GM12878 (cell line): ENCODE measurements around the gene KDM5C. TPM values are rescaled to one million over a fixed set of nuclear protein-coding genes. Genes with fewer than 3 reads are reported as not detected.

Experiments
- DPF2 ChIP-seq: fragments of 450-650 bp; IDR thresholded peaks from 2 replicates; pipeline ENCODE4 v1.6.1; 2017; ENCODE audit warnings: mild to moderate bottlenecking
- MXI1 ChIP-seq: fragments of 150-350 bp; IDR thresholded peaks from 2 replicates; pipeline ENCODE4 v1.6.1; 2011; ENCODE audit warnings: low read depth, mild to moderate bottlenecking, inconsistent platforms, low read length, improper control_type of control experiment
- NBN ChIP-seq: fragments of 450-650 bp; IDR thresholded peaks from 2 replicates; pipeline ENCODE4 v1.6.1; 2016
- RAD51 ChIP-seq: fragments of 450-650 bp; IDR thresholded peaks from 2 replicates; pipeline ENCODE4 v1.6.1; 2016; ENCODE audit warnings: moderate library complexity, mild to moderate bottlenecking, inconsistent platforms
- RCOR1 ChIP-seq: conservative IDR thresholded peaks from 2 replicates; pipeline ENCODE4 v1.6.1; 2012; ENCODE audit warnings: low read depth, low read length, improper control_type of control experiment
- SP1 ChIP-seq: IDR thresholded peaks from one replicate; pipeline ENCODE4 v1.6.1; 2011; ENCODE audit warnings: low read depth, low read length
- ZNF24 ChIP-seq: fragments of 450-650 bp; IDR thresholded peaks from 2 replicates; pipeline ENCODE4 v1.6.1; 2017; ENCODE audit warnings: antibody characterized with exemption, mild to moderate bottlenecking
- ZZZ3 ChIP-seq: IDR thresholded peaks from 2 replicates; pipeline ENCODE4 v1.6.1; 2011; ENCODE audit warnings: low read depth; ENCODE audit not compliant: control insufficient read depth, insufficient read length
- polyA plus RNA-seq, 11 experiments: library from polyadenylated mRNA; depleted of rRNA in 4 of 11; unstranded in 6 of 11; stranded (reverse) in 5 of 11; fragments of >200 nt; fragmentation: Nextera tagmentation in 4 of 11; fragmentation: Illumina TruSeq in 1 of 11; extraction: Ambion mirVana in 4 of 11; extraction: Trizol in 1 of 11; gene quantifications; 1 replicate in 1 of 11; 2 replicates in 10 of 11; pipeline versions ENCODE4 v1.2.1 to v1.2.3, GENCODE V29; 2011 to 2016; ENCODE audit warnings: inconsistent platforms in 2 of 11, missing spikeins in 2 of 11, low read depth in 1 of 11
- total RNA-seq, 4 experiments: library from RNA; depleted of rRNA in 3 of 4; stranded (reverse); fragments of >200 nt in 3 of 4; fragmentation: Illumina TruSeq in 1 of 4; extraction: Trizol in 1 of 4; gene quantifications; 2 replicates each; pipeline versions ENCODE4 v1.2.1 to v1.2.3, GENCODE V29; 2013 to 2021
- TF ChIP-seq, protein P1 (sequence below): fragments of 450-650 bp; IDR thresholded peaks from 2 replicates; pipeline ENCODE4 v1.6.1; 2017; ENCODE audit warnings: antibody characterized with exemption, mild to moderate bottlenecking, moderate library complexity
- TF ChIP-seq, protein P2 (sequence below): fragments of 450-650 bp; formaldehyde crosslinking; IDR thresholded peaks from 2 replicates; pipeline ENCODE4 v1.4.0; 2020; ENCODE audit warnings: mild to moderate bottlenecking, moderate library complexity
- TF ChIP-seq, protein P3 (sequence below): fragments of 450-650 bp; IDR thresholded peaks from 2 replicates; pipeline ENCODE4 v1.6.1; 2014; ENCODE audit warnings: mild to moderate bottlenecking
- TF ChIP-seq, protein P4 (sequence below), 3 experiments: IDR thresholded peaks in 2 of 3; conservative IDR thresholded peaks in 1 of 3; 2 replicates each; pipeline ENCODE4 v1.5.1; 2011; ENCODE audit warnings: low read depth in 3 of 3, low read length in 3 of 3, mild to moderate bottlenecking in 3 of 3, control low read depth in 2 of 3, moderate library complexity in 2 of 3, inconsistent platforms in 1 of 3, mixed read lengths in 1 of 3; ENCODE audit not compliant: control insufficient read depth in 2 of 3, insufficient read depth in 1 of 3; ENCODE audit errors: extremely low read depth in 1 of 3

KDM5C gene
- total and polyA plus RNA-seq, 10 of the 15 experiments (the other 5 are each of a cell fraction or from before 2014, with no cell fraction given): 1.5 to 110 (median 53.0) TPM

DNA sequence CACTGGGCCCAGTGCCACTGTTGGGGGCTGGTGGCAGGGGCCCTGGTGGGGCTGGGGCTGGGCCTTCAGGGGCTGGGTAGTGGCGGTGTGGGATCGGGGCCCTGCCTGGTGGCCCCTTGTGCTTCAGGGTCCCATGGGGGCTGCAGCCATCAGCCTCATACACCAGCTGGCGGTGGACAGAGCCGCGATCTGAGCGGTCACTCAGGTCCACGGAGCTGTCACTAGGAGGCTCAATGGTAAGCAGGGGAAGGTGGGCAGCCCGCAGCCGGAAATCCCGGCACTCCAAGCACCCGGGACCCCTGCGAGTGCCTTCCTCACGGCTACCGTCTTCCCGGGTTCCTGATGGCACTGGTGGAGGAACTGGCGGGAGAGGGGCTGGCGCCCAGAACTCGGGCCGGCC lies 25.5 kb upstream of the KDM5C start (continued):
- TF ChIP-seq, protein P1, sequence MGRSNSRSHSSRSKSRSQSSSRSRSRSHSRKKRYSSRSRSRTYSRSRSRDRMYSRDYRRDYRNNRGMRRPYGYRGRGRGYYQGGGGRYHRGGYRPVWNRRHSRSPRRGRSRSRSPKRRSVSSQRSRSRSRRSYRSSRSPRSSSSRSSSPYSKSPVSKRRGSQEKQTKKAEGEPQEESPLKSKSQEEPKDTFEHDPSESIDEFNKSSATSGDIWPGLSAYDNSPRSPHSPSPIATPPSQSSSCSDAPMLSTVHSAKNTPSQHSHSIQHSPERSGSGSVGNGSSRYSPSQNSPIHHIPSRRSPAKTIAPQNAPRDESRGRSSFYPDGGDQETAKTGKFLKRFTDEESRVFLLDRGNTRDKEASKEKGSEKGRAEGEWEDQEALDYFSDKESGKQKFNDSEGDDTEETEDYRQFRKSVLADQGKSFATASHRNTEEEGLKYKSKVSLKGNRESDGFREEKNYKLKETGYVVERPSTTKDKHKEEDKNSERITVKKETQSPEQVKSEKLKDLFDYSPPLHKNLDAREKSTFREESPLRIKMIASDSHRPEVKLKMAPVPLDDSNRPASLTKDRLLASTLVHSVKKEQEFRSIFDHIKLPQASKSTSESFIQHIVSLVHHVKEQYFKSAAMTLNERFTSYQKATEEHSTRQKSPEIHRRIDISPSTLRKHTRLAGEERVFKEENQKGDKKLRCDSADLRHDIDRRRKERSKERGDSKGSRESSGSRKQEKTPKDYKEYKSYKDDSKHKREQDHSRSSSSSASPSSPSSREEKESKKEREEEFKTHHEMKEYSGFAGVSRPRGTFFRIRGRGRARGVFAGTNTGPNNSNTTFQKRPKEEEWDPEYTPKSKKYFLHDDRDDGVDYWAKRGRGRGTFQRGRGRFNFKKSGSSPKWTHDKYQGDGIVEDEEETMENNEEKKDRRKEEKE: no peak
- TF ChIP-seq ZZZ3: no peak
- TF ChIP-seq MXI1: no peak
- TF ChIP-seq SP1: no peak
- TF ChIP-seq, protein P2, sequence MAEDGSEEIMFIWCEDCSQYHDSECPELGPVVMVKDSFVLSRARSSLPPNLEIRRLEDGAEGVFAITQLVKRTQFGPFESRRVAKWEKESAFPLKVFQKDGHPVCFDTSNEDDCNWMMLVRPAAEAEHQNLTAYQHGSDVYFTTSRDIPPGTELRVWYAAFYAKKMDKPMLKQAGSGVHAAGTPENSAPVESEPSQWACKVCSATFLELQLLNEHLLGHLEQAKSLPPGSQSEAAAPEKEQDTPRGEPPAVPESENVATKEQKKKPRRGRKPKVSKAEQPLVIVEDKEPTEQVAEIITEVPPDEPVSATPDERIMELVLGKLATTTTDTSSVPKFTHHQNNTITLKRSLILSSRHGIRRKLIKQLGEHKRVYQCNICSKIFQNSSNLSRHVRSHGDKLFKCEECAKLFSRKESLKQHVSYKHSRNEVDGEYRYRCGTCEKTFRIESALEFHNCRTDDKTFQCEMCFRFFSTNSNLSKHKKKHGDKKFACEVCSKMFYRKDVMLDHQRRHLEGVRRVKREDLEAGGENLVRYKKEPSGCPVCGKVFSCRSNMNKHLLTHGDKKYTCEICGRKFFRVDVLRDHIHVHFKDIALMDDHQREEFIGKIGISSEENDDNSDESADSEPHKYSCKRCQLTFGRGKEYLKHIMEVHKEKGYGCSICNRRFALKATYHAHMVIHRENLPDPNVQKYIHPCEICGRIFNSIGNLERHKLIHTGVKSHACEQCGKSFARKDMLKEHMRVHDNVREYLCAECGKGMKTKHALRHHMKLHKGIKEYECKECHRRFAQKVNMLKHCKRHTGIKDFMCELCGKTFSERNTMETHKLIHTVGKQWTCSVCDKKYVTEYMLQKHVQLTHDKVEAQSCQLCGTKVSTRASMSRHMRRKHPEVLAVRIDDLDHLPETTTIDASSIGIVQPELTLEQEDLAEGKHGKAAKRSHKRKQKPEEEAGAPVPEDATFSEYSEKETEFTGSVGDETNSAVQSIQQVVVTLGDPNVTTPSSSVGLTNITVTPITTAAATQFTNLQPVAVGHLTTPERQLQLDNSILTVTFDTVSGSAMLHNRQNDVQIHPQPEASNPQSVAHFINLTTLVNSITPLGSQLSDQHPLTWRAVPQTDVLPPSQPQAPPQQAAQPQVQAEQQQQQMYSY (CRISPR knock-in tag): no peak
- TF ChIP-seq, protein P3, sequence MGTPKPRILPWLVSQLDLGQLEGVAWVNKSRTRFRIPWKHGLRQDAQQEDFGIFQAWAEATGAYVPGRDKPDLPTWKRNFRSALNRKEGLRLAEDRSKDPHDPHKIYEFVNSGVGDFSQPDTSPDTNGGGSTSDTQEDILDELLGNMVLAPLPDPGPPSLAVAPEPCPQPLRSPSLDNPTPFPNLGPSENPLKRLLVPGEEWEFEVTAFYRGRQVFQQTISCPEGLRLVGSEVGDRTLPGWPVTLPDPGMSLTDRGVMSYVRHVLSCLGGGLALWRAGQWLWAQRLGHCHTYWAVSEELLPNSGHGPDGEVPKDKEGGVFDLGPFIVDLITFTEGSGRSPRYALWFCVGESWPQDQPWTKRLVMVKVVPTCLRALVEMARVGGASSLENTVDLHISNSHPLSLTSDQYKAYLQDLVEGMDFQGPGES: no peak
- no peak for TF ChIP-seq RAD51
- no peak for TF ChIP-seq RCOR1
- TF ChIP-seq, protein P4, sequence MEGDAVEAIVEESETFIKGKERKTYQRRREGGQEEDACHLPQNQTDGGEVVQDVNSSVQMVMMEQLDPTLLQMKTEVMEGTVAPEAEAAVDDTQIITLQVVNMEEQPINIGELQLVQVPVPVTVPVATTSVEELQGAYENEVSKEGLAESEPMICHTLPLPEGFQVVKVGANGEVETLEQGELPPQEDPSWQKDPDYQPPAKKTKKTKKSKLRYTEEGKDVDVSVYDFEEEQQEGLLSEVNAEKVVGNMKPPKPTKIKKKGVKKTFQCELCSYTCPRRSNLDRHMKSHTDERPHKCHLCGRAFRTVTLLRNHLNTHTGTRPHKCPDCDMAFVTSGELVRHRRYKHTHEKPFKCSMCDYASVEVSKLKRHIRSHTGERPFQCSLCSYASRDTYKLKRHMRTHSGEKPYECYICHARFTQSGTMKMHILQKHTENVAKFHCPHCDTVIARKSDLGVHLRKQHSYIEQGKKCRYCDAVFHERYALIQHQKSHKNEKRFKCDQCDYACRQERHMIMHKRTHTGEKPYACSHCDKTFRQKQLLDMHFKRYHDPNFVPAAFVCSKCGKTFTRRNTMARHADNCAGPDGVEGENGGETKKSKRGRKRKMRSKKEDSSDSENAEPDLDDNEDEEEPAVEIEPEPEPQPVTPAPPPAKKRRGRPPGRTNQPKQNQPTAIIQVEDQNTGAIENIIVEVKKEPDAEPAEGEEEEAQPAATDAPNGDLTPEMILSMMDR (IDR thresholded peaks at IDR 0.05 in 2 of 3, conservative IDR thresholded peaks at IDR 0.05 in 1 of 3; ENCODE audit: control insufficient read depth in 2 of 3, extremely low read depth in 1 of 3, insufficient read depth in 1 of 3, low read depth in 3 of 3, low read length in 3 of 3): no peak
- no peak for TF ChIP-seq NBN
- no peak for TF ChIP-seq DPF2
- no peak for TF ChIP-seq ZNF24
